Measurements from ENCODE around the gene POLR1A.

- no peak for TF ChIP-seq CTCF (IDR thresholded peaks at IDR 0.05; ENCODE audit: extremely low read depth in 1 of 2, insufficient read depth in 1 of 2, low read depth in 1 of 2, low read length in 2 of 2)
- TF ChIP-seq EZH2 (IDR thresholded peaks at IDR 0.05; ENCODE audit: borderline replicate concordance, low read depth, low read length, severe bottlenecking) = no peak
- no peak for TF ChIP-seq GATA2 (IDR thresholded peaks at IDR 0.05; ENCODE audit: insufficient read depth, insufficient read length, low read depth, low read length)
- no peak for TF ChIP-seq POLR2A (IDR thresholded peaks at IDR 0.05; ENCODE audit: low read depth, low read length)
- no peak for TF ChIP-seq JUN (IDR thresholded peaks at IDR 0.05; ENCODE audit: borderline replicate concordance, insufficient read depth, insufficient read length, low read depth)
Observed at GRCh38 chr2:86135653-86136052, 30.0 kb upstream of the POLR1A start.

Measured in endothelial cell of umbilical vein (primary cell).